ENCODE data around the gene LRRC14B. TPM values are rescaled to one million over a fixed set of nuclear protein-coding genes. Genes with fewer than 3 reads are reported as not detected.

Gene LRRC14B
- total RNA-seq, 1 experiment from 2014 or later: 0.82 TPM

DNA sequence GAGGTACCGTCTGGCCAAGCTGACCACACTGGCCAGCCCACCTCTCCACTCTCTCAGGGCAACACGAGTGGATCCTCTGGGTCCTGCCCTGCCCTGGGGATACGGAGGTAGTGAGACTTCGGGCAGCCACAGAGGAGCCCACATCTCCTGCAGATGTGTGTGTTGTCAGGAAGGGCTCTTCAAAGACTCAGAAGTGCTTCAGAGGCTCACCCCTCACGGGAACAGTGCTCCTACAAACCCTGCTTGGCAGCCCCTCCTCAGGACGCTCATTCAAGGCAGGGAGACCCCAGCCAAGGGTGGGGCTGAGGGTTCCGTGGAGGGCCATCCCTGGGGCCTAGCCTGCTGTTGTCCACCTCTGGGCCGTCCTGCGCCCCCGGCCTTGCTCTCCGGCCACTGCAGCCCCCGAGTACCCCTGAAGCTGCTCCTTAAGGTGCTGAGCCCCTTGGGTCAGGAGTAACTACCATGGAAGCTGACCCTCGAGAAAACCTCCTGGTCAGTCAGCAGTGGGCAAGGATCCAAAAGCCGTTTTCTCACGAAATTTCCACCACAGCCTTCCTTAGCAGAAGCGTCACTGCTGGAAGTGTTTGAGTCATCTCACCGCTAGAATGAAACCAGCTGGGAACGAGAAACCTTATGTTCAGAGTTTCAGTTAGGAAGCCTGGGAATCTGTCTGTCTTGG is 23.2 kb upstream of the LRRC14B start:
- H3K4me1 ChIP-seq (ENCODE audit: control insufficient read depth, insufficient read depth, low read length): peaks cover 9% of the 10 kb centered on the region; the same call in 1 of the 2 replicates
- no peak overlapping the region for H3K27ac ChIP-seq (ENCODE audit: low read length)
- H3K36me3 ChIP-seq (ENCODE audit: control insufficient read depth, insufficient read depth, low read length): no peaks in the 10 kb centered on the region
- TF ChIP-seq POLR2AphosphoS5 (IDR thresholded peaks at IDR 0.05; ENCODE audit: low read depth, low read length): no peak
- TF ChIP-seq, protein P1, sequence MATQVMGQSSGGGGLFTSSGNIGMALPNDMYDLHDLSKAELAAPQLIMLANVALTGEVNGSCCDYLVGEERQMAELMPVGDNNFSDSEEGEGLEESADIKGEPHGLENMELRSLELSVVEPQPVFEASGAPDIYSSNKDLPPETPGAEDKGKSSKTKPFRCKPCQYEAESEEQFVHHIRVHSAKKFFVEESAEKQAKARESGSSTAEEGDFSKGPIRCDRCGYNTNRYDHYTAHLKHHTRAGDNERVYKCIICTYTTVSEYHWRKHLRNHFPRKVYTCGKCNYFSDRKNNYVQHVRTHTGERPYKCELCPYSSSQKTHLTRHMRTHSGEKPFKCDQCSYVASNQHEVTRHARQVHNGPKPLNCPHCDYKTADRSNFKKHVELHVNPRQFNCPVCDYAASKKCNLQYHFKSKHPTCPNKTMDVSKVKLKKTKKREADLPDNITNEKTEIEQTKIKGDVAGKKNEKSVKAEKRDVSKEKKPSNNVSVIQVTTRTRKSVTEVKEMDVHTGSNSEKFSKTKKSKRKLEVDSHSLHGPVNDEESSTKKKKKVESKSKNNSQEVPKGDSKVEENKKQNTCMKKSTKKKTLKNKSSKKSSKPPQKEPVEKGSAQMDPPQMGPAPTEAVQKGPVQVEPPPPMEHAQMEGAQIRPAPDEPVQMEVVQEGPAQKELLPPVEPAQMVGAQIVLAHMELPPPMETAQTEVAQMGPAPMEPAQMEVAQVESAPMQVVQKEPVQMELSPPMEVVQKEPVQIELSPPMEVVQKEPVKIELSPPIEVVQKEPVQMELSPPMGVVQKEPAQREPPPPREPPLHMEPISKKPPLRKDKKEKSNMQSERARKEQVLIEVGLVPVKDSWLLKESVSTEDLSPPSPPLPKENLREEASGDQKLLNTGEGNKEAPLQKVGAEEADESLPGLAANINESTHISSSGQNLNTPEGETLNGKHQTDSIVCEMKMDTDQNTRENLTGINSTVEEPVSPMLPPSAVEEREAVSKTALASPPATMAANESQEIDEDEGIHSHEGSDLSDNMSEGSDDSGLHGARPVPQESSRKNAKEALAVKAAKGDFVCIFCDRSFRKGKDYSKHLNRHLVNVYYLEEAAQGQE (IDR thresholded peaks at IDR 0.05; ENCODE audit: insufficient read depth in 1 of 2, low read depth in 2 of 2, low read length in 1 of 2): no peak
- TF ChIP-seq SIN3A (IDR thresholded peaks at IDR 0.05; ENCODE audit: borderline replicate concordance, insufficient read depth, low read depth, low read length): no peak
- no peak for TF ChIP-seq TCF7L2 (IDR thresholded peaks at IDR 0.05; ENCODE audit: low read depth, low read length)
- 0 out of 2 replicates have a peak, but pooled peaks have one; percentile 26 for ATAC-seq
- ChIA-PET CTCF (no interaction called here), POLR2A (no interaction called here)
- intact Hi-C loops (cut with micrococcal nuclease; ENCODE audit: unreplicated experiment): no loop called here
- H3K4me3 ChIP-seq (ENCODE audit: low read depth in 2 of 2, low read length in 2 of 2): no peak overlapping the region
- no TSS peak for BruUV-seq (replicated peaks)
- no peak for DNase-seq (ENCODE audit: low read depth, low spot score)
- no peaks in the 10 kb centered on the region for H3K27me3 ChIP-seq (ENCODE audit: control insufficient read depth, insufficient read depth, low read length)
- in situ Hi-C loops (cut with HindIII; ENCODE audit: low pct_unique_long_range_greater_than_20kb, low sequenced_read_pairs): no loop called here
- H3K9me3 ChIP-seq (ENCODE audit: control insufficient read depth, insufficient read depth, low read depth, low read length): no peaks in the 10 kb centered on the region

DNA sequence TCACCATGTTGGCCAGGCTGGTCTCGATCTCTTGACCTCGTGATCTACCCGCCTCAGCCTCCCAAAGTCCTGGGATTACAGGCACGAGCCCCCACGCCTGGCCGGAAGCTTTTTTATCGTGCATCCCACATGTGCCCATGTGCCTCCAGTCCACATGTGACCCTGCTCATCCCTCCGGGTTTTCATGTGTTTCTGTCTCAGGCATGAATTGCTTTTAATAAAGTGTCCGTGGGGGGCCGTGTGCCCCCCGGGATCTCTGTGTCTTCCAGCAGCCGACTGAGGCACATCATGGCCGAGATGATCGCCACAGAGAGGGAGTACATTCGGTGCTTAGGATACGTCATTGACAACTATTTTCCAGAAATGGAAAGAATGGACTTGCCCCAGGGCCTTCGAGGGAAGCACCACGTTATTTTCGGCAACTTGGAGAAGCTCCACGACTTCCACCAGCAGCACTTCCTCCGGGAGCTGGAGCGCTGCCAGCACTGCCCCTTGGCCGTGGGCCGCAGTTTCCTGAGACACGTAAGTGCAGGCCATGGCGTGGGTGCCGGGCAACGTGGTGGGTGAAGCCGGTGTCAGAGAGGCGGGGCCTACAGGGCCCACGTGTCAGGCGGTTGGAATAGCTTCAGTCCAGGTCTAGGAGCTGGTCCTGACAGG is 22.1 kb upstream of the LRRC14B start:
- TF ChIP-seq TCF7L2 (IDR thresholded peaks at IDR 0.05; ENCODE audit: low read depth, low read length) (no peak), SIN3A (IDR thresholded peaks at IDR 0.05; ENCODE audit: borderline replicate concordance, insufficient read depth, low read depth, low read length) (no peak), POLR2AphosphoS5 (IDR thresholded peaks at IDR 0.05; ENCODE audit: low read depth, low read length) (no peak)
- TF ChIP-seq, protein P2, sequence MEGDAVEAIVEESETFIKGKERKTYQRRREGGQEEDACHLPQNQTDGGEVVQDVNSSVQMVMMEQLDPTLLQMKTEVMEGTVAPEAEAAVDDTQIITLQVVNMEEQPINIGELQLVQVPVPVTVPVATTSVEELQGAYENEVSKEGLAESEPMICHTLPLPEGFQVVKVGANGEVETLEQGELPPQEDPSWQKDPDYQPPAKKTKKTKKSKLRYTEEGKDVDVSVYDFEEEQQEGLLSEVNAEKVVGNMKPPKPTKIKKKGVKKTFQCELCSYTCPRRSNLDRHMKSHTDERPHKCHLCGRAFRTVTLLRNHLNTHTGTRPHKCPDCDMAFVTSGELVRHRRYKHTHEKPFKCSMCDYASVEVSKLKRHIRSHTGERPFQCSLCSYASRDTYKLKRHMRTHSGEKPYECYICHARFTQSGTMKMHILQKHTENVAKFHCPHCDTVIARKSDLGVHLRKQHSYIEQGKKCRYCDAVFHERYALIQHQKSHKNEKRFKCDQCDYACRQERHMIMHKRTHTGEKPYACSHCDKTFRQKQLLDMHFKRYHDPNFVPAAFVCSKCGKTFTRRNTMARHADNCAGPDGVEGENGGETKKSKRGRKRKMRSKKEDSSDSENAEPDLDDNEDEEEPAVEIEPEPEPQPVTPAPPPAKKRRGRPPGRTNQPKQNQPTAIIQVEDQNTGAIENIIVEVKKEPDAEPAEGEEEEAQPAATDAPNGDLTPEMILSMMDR (IDR thresholded peaks at IDR 0.05): no peak
- TF ChIP-seq, protein P1 (IDR thresholded peaks at IDR 0.05; ENCODE audit: insufficient read depth in 1 of 2, low read depth in 2 of 2, low read length in 1 of 2): no peak
- no TSS peak for BruUV-seq (replicated peaks)
- POLR2A ChIA-PET: no interaction called here
- no peak for ATAC-seq
- in situ Hi-C loops (cut with HindIII; ENCODE audit: low pct_unique_long_range_greater_than_20kb, low sequenced_read_pairs): no loop called here
- Histone ChIP-seq H3K27me3 (ENCODE audit: control insufficient read depth, insufficient read depth, low read length) (no peaks in the 10 kb centered on the region), H3K36me3 (ENCODE audit: control insufficient read depth, insufficient read depth, low read length) (no peaks in the 10 kb centered on the region), H3K4me3 (ENCODE audit: low read depth in 2 of 2, low read length in 2 of 2) (no peak overlapping the region), H3K9me3 (ENCODE audit: control insufficient read depth, insufficient read depth, low read depth, low read length) (no peaks in the 10 kb centered on the region), H3K27ac (ENCODE audit: low read length) (no peak overlapping the region), H3K4me1 (ENCODE audit: control insufficient read depth, insufficient read depth, low read length) (peaks cover 9% of the 10 kb centered on the region; the same call in 1 of the 2 replicates)
- intact Hi-C loops (cut with micrococcal nuclease; ENCODE audit: unreplicated experiment): no loop called here
- CTCF ChIA-PET: no interaction called here
- no peak for DNase-seq (ENCODE audit: low read depth, low spot score)
